ENCODE results near the gene CLTC.

Gene CLTC

GRCh38 chr17:59712862-59713261 lies 93.2 kb downstream of the CLTC start:
- no peak for DNase-seq (ENCODE audit: low read depth in 2 of 2)
- TF ChIP-seq CTCF (IDR thresholded peaks at IDR 0.05; ENCODE audit: low read depth, low read length) = no peak
- no peak overlapping the region for H3K4me3 ChIP-seq (replicated peaks in 1 of 2; ENCODE audit: low read depth in 2 of 2, low read length in 2 of 2)

- no peak for TF ChIP-seq CTCF (IDR thresholded peaks at IDR 0.05; ENCODE audit: low read depth, low read length)
- no peak for DNase-seq (ENCODE audit: low read depth in 2 of 2)
- no peak overlapping the region for H3K4me3 ChIP-seq (replicated peaks in 1 of 2; ENCODE audit: low read depth in 2 of 2, low read length in 2 of 2)
These were observed 94.6 kb downstream of the CLTC start for GRCh38 chr17:59714255-59714654.

- DNase-seq (ENCODE audit: low read depth in 2 of 2) = no peak
- TF ChIP-seq CTCF (IDR thresholded peaks at IDR 0.05; ENCODE audit: low read depth, low read length) = no peak
- no peak overlapping the region for H3K4me3 ChIP-seq (replicated peaks in 1 of 2; ENCODE audit: low read depth in 2 of 2, low read length in 2 of 2)
These were observed 96.7 kb downstream of the CLTC start for GRCh38 chr17:59716427-59716826.

GRCh38 chr17:59719526-59719925 lies 99.8 kb downstream of the CLTC start:
- DNase-seq (ENCODE audit: low read depth in 2 of 2) = no peak
- no peak for TF ChIP-seq CTCF (IDR thresholded peaks at IDR 0.05; ENCODE audit: low read depth, low read length)
- H3K4me3 ChIP-seq (replicated peaks in 1 of 2; ENCODE audit: low read depth in 2 of 2, low read length in 2 of 2) = no peak overlapping the region

- H3K4me3 ChIP-seq (replicated peaks in 1 of 2; ENCODE audit: low read depth in 2 of 2, low read length in 2 of 2) = no peak overlapping the region
- DNase-seq (ENCODE audit: low read depth in 2 of 2) = no peak
- TF ChIP-seq CTCF (IDR thresholded peaks at IDR 0.05; ENCODE audit: low read depth, low read length) = no peak
These were observed 102.9 kb downstream of the CLTC start for GRCh38 chr17:59722623-59723022.

- no peak overlapping the region for H3K4me3 ChIP-seq (replicated peaks in 1 of 2; ENCODE audit: low read depth in 2 of 2, low read length in 2 of 2)
- no peak for TF ChIP-seq CTCF (IDR thresholded peaks at IDR 0.05; ENCODE audit: low read depth, low read length)
- DNase-seq (ENCODE audit: low read depth in 2 of 2) = no peak
These were observed 103.3 kb downstream of the CLTC start for GRCh38 chr17:59723041-59723440.

GRCh38 chr17:59723607-59724006 lies 103.9 kb downstream of the CLTC start:
- DNase-seq (ENCODE audit: low read depth in 2 of 2) = no peak
- no peak for TF ChIP-seq CTCF (IDR thresholded peaks at IDR 0.05; ENCODE audit: low read depth, low read length)
- no peak overlapping the region for H3K4me3 ChIP-seq (replicated peaks in 1 of 2; ENCODE audit: low read depth in 2 of 2, low read length in 2 of 2)
